ENCODE results near the gene PLXND1.

DNA sequence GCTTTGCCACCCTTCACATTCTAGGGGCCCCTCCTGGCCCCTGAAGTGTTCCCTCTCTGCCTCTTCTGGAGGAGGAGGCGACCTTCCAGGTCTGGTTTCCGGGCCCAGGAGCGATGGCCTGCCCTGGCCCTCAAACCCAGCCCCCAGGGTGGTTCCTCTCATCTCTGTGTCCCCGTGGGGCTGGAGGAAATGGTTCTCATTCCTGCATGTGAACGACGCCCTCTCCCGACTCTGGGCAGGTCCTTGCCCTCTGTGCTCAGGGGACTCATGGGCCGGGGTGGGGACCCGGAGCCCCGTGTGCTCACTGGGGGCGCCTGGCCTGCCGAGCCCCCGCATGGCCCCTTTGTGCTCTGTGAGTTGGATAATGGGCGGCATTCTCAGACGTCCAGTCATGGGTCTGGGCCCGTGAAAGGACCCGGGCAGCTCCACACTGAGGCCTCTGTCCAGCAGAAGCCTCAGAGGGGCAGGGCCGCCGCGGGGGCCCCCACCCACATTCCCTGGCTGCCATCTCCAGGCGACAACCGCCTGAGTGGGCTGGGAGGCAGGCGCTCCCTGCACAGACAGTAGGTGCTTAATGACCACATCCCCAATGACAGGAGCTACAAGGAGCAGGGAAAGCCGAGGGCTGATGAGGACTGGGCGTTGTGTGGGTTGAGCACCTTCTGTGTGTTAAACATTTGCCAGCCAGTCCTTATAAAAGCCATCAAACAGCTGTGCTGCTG is 5.5 kb upstream of the PLXND1 start:
- TF ChIP-seq, protein P1, sequence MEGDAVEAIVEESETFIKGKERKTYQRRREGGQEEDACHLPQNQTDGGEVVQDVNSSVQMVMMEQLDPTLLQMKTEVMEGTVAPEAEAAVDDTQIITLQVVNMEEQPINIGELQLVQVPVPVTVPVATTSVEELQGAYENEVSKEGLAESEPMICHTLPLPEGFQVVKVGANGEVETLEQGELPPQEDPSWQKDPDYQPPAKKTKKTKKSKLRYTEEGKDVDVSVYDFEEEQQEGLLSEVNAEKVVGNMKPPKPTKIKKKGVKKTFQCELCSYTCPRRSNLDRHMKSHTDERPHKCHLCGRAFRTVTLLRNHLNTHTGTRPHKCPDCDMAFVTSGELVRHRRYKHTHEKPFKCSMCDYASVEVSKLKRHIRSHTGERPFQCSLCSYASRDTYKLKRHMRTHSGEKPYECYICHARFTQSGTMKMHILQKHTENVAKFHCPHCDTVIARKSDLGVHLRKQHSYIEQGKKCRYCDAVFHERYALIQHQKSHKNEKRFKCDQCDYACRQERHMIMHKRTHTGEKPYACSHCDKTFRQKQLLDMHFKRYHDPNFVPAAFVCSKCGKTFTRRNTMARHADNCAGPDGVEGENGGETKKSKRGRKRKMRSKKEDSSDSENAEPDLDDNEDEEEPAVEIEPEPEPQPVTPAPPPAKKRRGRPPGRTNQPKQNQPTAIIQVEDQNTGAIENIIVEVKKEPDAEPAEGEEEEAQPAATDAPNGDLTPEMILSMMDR (conservative IDR thresholded peaks at IDR 0.05 in 1 of 2, IDR thresholded peaks at IDR 0.05 in 1 of 2; ENCODE audit: extremely low read depth in 1 of 2, insufficient read depth in 1 of 2, low read depth in 1 of 2, low read length in 2 of 2) = no peak
- no peak for TF ChIP-seq EZH2 (IDR thresholded peaks at IDR 0.05; ENCODE audit: borderline replicate concordance, low read length)
